Keratinocyte (primary cell): ENCODE measurements around the gene MED31. TPM values are rescaled to one million over a fixed set of nuclear protein-coding genes. Genes with fewer than 3 reads are reported as not detected.
"Not testable (repeated sequence)": the region's sequence is repeated elsewhere in the genome, so short reads cannot be mapped to it uniquely, and the experiment has no call there.

Experiments
- DNase-seq: peaks from one replicate; pipeline ENCODE4 v3.0.0-alpha.2; 2011; ENCODE audit warnings: low read depth, missing footprints, low spot score
- FAIRE-seq: peaks from 2 replicates; lab custom pipeline; 2011; peaks lifted over from hg19 to GRCh38; lab: Jason Lieb, UNC
- H2AFZ ChIP-seq: 2 replicates; pipeline ENCODE4 v1.6.0; 2012; ENCODE audit warnings: low read length, control low read depth, inconsistent platforms; ENCODE audit not compliant: control insufficient read depth
- H3K27ac ChIP-seq: 2 replicates; pipeline ENCODE4 v1.5.1; 2011; ENCODE audit warnings: low read length; ENCODE audit not compliant: control insufficient read depth, insufficient read depth
- H3K27me3 ChIP-seq: 3 replicates; pipeline ENCODE4 v1.6.0; 2011; ENCODE audit warnings: low read length; ENCODE audit not compliant: control insufficient read depth, insufficient read depth; ENCODE audit errors: extremely low read depth
- H3K36me3 ChIP-seq, 2 experiments: 2 replicates in 1 of 2; 3 replicates in 1 of 2; pipeline ENCODE4 v1.5.1; 2011; ENCODE audit warnings: low read length in 2 of 2, mild to moderate bottlenecking in 1 of 2; ENCODE audit not compliant: control insufficient read depth in 2 of 2, insufficient read depth in 2 of 2; ENCODE audit errors: extremely low read depth in 1 of 2
- H3K4me1 ChIP-seq: 3 replicates; pipeline ENCODE4 v1.5.1; 2011; ENCODE audit warnings: low read length; ENCODE audit not compliant: control insufficient read depth, insufficient read depth; ENCODE audit errors: extremely low read depth
- H3K4me2 ChIP-seq: 3 replicates; pipeline ENCODE4 v1.6.0; 2011; ENCODE audit warnings: low read depth, low read length; ENCODE audit not compliant: control insufficient read depth, insufficient read depth; ENCODE audit errors: extremely low read depth
- H3K4me3 ChIP-seq, 3 experiments: fragments of 200-600 bp in 1 of 3; sonication (generic) in 1 of 3; 2 replicates in 2 of 3; 3 replicates in 1 of 3; pipeline ENCODE4 v1.5.1; 2011 to 2016; ENCODE audit warnings: low read length in 3 of 3, mild to moderate bottlenecking in 3 of 3, control low read depth in 2 of 3, inconsistent platforms in 1 of 3, low read depth in 1 of 3, mixed read lengths in 1 of 3, mixed run types in 1 of 3, moderate library complexity in 1 of 3; ENCODE audit not compliant: control insufficient read depth in 2 of 3, insufficient read depth in 2 of 3; ENCODE audit errors: extremely low read depth in 1 of 3
- H3K79me2 ChIP-seq: 2 replicates; pipeline ENCODE4 v1.6.0; 2012; ENCODE audit warnings: low read length; ENCODE audit not compliant: control insufficient read depth, insufficient read depth
- H3K9ac ChIP-seq: 3 replicates; pipeline ENCODE4 v1.6.0; 2011; ENCODE audit warnings: low read length; ENCODE audit not compliant: control insufficient read depth, insufficient read depth; ENCODE audit errors: extremely low read depth
- H3K9me1 ChIP-seq: 3 replicates; pipeline ENCODE4 v1.6.0; 2011; ENCODE audit warnings: low read length; ENCODE audit not compliant: control insufficient read depth, insufficient read depth; ENCODE audit errors: extremely low read depth
- H3K9me3 ChIP-seq: 2 replicates; pipeline ENCODE4 v1.5.1; 2012; ENCODE audit warnings: low read depth, low read length; ENCODE audit not compliant: control insufficient read depth
- H4K20me1 ChIP-seq: 3 replicates; pipeline ENCODE4 v1.6.0; 2011; ENCODE audit warnings: low read length; ENCODE audit not compliant: control insufficient read depth, insufficient read depth; ENCODE audit errors: extremely low read depth
- EZH2 ChIP-seq: IDR thresholded peaks from one replicate; pipeline ENCODE4 v1.6.1; 2012; ENCODE audit warnings: inconsistent platforms, mild to moderate bottlenecking, low read length, moderate library complexity
- dilution Hi-C: fragments of 300-500 bp; cut with MboI; formaldehyde crosslinking; loops from one replicate; pipeline ENCODE4 v1.7.0; 2020; ENCODE audit warnings: low sequenced_read_pairs; ENCODE audit not compliant: extremely low pct_ligation_motif_present
- polyA plus RNA-seq, 5 experiments: library from polyadenylated mRNA; depleted of rRNA in 3 of 5; stranded (reverse) in 3 of 5; stranded (forward) in 1 of 5; unstranded in 1 of 5; fragments of >200 nt; gene quantifications; 1 replicate in 1 of 5; 2 replicates in 3 of 5; 3 replicates in 1 of 5; pipeline versions ENCODE4 v1.2.1 to v1.2.3, GENCODE V29; 2011 to 2012; ENCODE audit warnings: missing spikeins in 2 of 5, low read depth in 1 of 5, low replicate concordance in 1 of 5
- TF ChIP-seq, protein P1 (sequence below), 3 experiments: IDR thresholded peaks in 1 of 3; conservative IDR thresholded peaks in 1 of 3; optimal IDR thresholded peaks in 1 of 3; 2 replicates in 2 of 3; 3 replicates in 1 of 3; pipeline versions ENCODE3 to v1.5.1; 2011; ENCODE audit warnings: low read length in 3 of 3, mild to moderate bottlenecking in 3 of 3, moderate library complexity in 2 of 3, control low read depth in 1 of 3, inconsistent platforms in 1 of 3; ENCODE audit not compliant: insufficient read depth in 2 of 3; ENCODE audit errors: extremely low read depth in 1 of 3

Gene MED31
- polyA plus RNA-seq, 1 donor (not counting 4 experiments of a cell fraction or from before 2014, with no cell fraction given): 49.0 TPM

DNA sequence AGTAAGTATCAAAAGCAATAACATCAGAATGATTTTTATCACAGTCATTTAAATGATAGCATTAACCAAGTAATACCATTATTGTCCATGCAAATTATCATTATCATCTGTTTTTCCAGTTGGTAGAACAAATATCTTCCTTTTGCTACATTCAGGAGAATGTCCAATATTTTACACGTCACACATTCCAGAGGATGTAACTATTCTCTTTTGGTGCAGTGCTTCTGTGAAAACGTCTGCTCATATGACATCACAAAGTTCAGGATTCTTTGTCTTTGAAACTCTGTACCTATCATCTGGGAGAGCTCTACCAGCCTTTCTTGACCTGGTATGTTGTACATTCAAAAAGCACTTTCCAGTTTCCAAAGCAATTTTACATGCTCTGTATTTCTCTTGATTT is 54.9 kb downstream of the MED31 start:
- H3K9ac ChIP-seq: no peak overlapping the region
- dilution Hi-C loops: no loop called here
- DNase-seq: no peak
- no peaks in the 10 kb centered on the region for H3K27me3 ChIP-seq
- no peak for FAIRE-seq
- no peak overlapping the region for H3K4me3 ChIP-seq
- H3K36me3 ChIP-seq: peaks cover 7 to 27% of the 10 kb centered on the region in 2 experiments
- H3K4me2 ChIP-seq: no peak overlapping the region
- no peak overlapping the region for H3K27ac ChIP-seq
- peaks cover 12% of the 10 kb centered on the region for H3K4me1 ChIP-seq
- H3K9me3 ChIP-seq: no peaks in the 10 kb centered on the region
- no peak for TF ChIP-seq EZH2
- TF ChIP-seq, protein P1, sequence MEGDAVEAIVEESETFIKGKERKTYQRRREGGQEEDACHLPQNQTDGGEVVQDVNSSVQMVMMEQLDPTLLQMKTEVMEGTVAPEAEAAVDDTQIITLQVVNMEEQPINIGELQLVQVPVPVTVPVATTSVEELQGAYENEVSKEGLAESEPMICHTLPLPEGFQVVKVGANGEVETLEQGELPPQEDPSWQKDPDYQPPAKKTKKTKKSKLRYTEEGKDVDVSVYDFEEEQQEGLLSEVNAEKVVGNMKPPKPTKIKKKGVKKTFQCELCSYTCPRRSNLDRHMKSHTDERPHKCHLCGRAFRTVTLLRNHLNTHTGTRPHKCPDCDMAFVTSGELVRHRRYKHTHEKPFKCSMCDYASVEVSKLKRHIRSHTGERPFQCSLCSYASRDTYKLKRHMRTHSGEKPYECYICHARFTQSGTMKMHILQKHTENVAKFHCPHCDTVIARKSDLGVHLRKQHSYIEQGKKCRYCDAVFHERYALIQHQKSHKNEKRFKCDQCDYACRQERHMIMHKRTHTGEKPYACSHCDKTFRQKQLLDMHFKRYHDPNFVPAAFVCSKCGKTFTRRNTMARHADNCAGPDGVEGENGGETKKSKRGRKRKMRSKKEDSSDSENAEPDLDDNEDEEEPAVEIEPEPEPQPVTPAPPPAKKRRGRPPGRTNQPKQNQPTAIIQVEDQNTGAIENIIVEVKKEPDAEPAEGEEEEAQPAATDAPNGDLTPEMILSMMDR (optimal IDR thresholded peaks at IDR 0.05 in 1 of 3, IDR thresholded peaks at IDR 0.05 in 1 of 3, conservative IDR thresholded peaks at IDR 0.05 in 1 of 3; ENCODE audit: extremely low read depth in 1 of 3, insufficient read depth in 2 of 3, low read length in 3 of 3): no peak
- H4K20me1 ChIP-seq: no peaks in the 10 kb centered on the region
- no peak overlapping the region for H2AFZ ChIP-seq
- H3K9me1 ChIP-seq: no peaks in the 10 kb centered on the region
- no peaks in the 10 kb centered on the region for H3K79me2 ChIP-seq

DNA sequence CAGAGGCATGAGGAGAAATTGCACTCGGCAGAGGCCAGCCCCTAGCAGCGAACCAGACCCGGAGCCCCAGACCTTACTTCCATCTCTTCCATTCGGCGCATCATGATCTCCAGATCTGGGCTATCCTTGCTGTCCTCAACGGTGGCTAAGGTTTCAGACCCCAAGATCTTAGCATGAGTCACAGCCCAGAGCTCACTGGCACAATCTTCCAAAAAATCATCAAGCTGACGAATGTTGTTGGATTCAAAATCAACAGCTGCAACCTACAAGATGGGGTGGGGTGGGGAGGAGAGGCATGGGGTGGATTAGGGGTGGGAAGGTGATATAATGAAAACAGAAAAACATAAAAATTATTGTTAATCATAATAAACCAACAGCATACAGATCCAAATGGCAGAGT is 55.3 kb downstream of the MED31 start:
- Histone ChIP-seq H3K4me1 (peaks cover 16% of the 10 kb centered on the region), H3K9me1 (no peaks in the 10 kb centered on the region), H2AFZ (no peak overlapping the region), H3K4me2 (no peak overlapping the region), H3K27me3 (no peaks in the 10 kb centered on the region), H3K36me3 (peaks cover 6 to 25% of the 10 kb centered on the region in 2 experiments), H3K9ac (no peak overlapping the region), H3K9me3 (no peaks in the 10 kb centered on the region), H3K4me3 (no peak overlapping the region), H3K27ac (no peak overlapping the region), H3K79me2 (no peaks in the 10 kb centered on the region), H4K20me1 (no peaks in the 10 kb centered on the region)
- TF ChIP-seq, protein P1 (optimal IDR thresholded peaks at IDR 0.05 in 1 of 3, IDR thresholded peaks at IDR 0.05 in 1 of 3, conservative IDR thresholded peaks at IDR 0.05 in 1 of 3; ENCODE audit: extremely low read depth in 1 of 3, insufficient read depth in 2 of 3, low read length in 3 of 3): no peak
- TF ChIP-seq EZH2: no peak
- DNase-seq (no peak), FAIRE-seq (no peak)
- dilution Hi-C loops: no loop called here

DNA sequence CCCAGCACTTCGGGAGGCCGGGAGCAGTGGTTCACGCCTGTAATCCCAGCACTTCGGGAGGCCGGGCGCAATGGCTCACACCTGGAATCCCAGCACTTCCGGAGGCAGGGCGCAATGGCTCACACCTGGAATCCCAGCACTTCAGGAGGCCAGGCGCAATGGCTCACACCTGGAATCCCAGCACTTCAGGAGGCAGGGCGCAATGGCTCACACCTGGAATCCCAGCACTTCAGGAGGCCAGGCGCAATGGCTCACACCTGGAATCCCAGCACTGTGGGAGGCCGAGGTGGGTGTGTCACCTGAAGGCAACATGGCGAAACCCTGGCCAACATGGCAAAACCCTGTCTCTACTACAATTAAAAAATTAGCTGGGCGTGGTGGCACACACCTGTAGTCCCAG is 58.0 kb downstream of the MED31 start:
- H3K27me3 ChIP-seq, H3K4me2 ChIP-seq, H3K9me1 ChIP-seq, FAIRE-seq, H2AFZ ChIP-seq, H3K9me3 ChIP-seq, H3K79me2 ChIP-seq, DNase-seq, dilution Hi-C loops, H3K4me3 ChIP-seq, H3K27ac ChIP-seq, H4K20me1 ChIP-seq, H3K9ac ChIP-seq: not testable (repeated sequence)
- H3K36me3 ChIP-seq: peaks cover 15 to 22% of the 10 kb centered on the region in 2 experiments
- H3K4me1 ChIP-seq: peaks cover 19% of the 10 kb centered on the region
